Neural crest cell (in vitro differentiated cells): Measurements from ENCODE around the gene TIMM50. TPM values are rescaled to one million over a fixed set of nuclear protein-coding genes. Genes with fewer than 3 reads are reported as not detected.
A peak's percentile ranks its signal among the peaks of the same experiment; 100 is the strongest.

ENCODE experiments used
- DNase-seq: peaks from one replicate; pipeline ENCODE4 v3.0.0; 2021; ENCODE audit warnings: low read depth, mixed read lengths, low spot score
- H3K27ac Mint-ChIP-seq: one replicate; pipeline ENCODE4 v1.8.0; 2021; ENCODE audit warnings: mild to moderate bottlenecking, mixed read lengths; ENCODE audit not compliant: unreplicated experiment
- H3K27me3 Mint-ChIP-seq: 2 replicates; pipeline ENCODE4 v1.8.0; 2021; ENCODE audit warnings: low read depth, mild to moderate bottlenecking, mixed read lengths
- H3K36me3 Mint-ChIP-seq: 2 replicates; pipeline ENCODE4 v1.8.0; 2021; ENCODE audit warnings: low read depth, mild to moderate bottlenecking, mixed read lengths
- H3K4me1 Mint-ChIP-seq: 2 replicates; pipeline ENCODE4 v1.8.0; 2021; ENCODE audit warnings: mixed read lengths
- H3K4me3 Mint-ChIP-seq: one replicate; pipeline ENCODE4 v1.8.0; 2021; ENCODE audit warnings: mild to moderate bottlenecking, mixed read lengths
- H3K9me3 Mint-ChIP-seq: 2 replicates; pipeline ENCODE4 v1.8.0; 2021; ENCODE audit warnings: mixed read lengths
- total RNA-seq: library from RNA; stranded (reverse); gene quantifications from 2 replicates; pipeline ENCODE4 v1.2.1, GENCODE V29; 2021
- TF ChIP-seq, protein P1 (sequence below): fragments of 200-600 bp; sonication (generic); conservative IDR thresholded peaks from 2 replicates; pipeline ENCODE4 v1.5.0; 2021; ENCODE audit warnings: antibody characterized with exemption, mild to moderate bottlenecking

Gene TIMM50
- total RNA-seq, 1 donor from 2014 or later = 121 TPM

DNA sequence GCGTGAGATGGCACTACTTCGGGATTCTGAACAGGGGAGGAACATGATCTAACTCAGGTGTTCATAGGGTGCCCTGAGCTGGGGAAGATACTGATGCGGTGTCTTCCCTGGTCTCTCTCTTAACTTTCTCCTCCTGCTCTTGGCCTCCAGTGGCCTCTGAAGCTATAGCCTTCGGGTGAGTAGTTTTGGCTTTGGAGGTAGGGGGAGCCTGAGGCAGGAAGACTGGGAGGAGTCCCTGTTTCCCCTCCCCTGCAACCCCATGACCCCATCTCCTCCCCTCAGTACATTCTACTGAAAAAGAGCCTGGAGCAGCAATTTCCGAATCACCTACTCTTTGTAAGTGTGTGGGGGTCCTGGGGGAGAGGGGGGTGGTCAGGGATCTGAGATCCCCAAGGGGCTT, 37.8 kb downstream of the TIMM50 start:
- no peaks in the 10 kb centered on the region for H3K9me3 Mint-ChIP-seq
- no peak for DNase-seq
- TF ChIP-seq, protein P1, sequence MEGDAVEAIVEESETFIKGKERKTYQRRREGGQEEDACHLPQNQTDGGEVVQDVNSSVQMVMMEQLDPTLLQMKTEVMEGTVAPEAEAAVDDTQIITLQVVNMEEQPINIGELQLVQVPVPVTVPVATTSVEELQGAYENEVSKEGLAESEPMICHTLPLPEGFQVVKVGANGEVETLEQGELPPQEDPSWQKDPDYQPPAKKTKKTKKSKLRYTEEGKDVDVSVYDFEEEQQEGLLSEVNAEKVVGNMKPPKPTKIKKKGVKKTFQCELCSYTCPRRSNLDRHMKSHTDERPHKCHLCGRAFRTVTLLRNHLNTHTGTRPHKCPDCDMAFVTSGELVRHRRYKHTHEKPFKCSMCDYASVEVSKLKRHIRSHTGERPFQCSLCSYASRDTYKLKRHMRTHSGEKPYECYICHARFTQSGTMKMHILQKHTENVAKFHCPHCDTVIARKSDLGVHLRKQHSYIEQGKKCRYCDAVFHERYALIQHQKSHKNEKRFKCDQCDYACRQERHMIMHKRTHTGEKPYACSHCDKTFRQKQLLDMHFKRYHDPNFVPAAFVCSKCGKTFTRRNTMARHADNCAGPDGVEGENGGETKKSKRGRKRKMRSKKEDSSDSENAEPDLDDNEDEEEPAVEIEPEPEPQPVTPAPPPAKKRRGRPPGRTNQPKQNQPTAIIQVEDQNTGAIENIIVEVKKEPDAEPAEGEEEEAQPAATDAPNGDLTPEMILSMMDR = no peak
- H3K27me3 Mint-ChIP-seq = peaks cover 56% of the 10 kb centered on the region
- H3K27ac Mint-ChIP-seq = no peak overlapping the region
- H3K4me1 Mint-ChIP-seq = peaks cover 16% of the 10 kb centered on the region
- H3K4me3 Mint-ChIP-seq = no peak overlapping the region
- no peaks in the 10 kb centered on the region for H3K36me3 Mint-ChIP-seq

DNA sequence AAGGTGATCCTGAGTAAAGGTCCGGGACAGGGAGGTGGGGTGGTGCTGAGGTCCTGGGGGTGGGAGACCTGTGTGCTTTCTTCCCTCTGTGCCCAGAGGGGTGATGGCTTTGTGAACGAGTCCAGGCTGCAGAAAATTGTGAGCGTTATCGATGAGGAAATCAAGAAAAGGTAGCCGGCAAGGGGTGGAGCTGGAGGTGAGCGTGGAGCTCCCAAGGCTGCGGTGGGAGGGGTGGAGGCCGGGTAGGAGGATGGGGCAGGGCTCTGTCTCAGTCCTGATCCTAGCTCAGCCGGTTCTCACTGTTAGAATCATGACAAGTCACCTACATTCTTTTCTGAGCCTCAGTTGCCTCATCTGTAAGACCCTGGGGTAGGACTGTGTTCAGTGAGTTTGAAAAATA, 38.3 kb downstream of the TIMM50 start:
- H3K4me3 Mint-ChIP-seq = no peak overlapping the region
- H3K27ac Mint-ChIP-seq = no peak overlapping the region

DNA sequence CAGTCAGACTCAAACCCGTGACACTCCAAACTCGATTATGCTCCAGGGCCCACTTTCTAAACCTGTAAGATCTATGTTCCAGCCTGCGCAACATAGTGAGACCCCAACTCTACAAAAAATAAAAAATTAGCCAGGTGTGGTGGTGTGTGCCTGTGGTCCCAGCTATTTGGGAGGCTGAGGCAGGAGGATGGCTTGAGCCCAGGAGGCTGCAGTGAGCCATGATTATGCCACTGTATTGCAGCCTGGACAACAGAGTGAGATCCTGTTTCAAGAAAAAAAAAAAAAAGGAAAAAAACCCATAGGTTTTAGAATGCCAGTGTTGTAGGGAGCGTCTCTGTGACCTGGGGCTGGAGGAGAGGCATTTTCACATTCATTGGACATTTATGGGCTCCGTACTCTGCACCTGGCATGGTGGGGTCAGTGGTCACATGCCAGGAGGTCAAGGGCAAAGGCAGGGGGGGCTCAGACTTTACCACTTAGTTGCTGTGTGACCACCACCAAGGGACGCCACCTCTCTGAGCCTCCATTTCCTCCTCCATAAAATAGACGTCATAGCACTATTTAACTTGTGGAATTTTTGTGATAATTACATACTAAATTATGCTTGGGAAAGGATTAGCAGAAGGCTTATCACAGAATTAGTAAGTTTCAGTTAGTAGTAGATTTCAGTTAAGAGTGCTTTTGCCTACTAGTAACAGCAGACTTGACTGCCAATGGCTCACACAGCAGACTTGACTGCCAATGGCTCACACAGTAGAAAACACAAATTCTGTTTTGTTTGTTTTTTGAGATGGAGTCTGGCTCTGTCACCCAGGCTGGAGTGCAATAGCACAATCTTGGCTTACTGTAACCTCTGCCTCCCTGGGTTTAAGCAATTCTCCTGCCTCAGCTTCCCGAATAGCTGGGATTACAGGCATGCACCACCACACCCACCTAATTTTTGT, 40.2 kb downstream of the TIMM50 start:
- Mint-ChIP-seq H3K36me3 (no peaks in the 10 kb centered on the region), H3K27me3 (peaks cover 32% of the 10 kb centered on the region), H3K4me1 (peaks cover 12% of the 10 kb centered on the region), H3K4me3 (no peak overlapping the region), H3K9me3 (no peaks in the 10 kb centered on the region), H3K27ac (no peak overlapping the region)
- DNase-seq = no peak
- TF ChIP-seq, protein P1 = no peak

More for the DNA sequence above, 38.3 kb downstream of the TIMM50 start:
- Mint-ChIP-seq H3K4me1 (peaks cover 16% of the 10 kb centered on the region), H3K9me3 (no peaks in the 10 kb centered on the region), H3K27me3 (peaks cover 51% of the 10 kb centered on the region), H3K36me3 (no peaks in the 10 kb centered on the region)
- DNase-seq = no peak
- TF ChIP-seq, protein P1 = no peak

DNA sequence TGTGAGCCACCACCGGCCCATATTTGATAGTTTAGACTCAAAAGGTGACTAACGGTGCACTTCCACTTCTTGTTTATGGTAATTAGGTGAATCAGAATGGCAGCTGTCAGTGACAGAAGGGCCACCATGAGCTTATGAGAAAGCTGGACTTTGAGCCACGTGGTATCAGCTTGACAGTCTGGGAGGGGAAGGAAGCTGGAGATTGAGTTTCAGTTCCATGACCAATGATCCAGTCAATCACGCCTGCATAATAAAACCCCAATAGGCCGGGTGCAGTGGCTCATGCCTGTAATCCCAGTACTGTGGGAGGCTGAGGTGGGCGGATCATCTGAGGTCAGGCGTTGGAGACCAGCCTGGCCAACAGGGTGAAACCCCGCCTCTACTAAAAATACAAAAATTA, 43.9 kb downstream of the TIMM50 start:
- no peak for DNase-seq
- Mint-ChIP-seq H3K4me3 (no peak overlapping the region), H3K9me3 (no peaks in the 10 kb centered on the region), H3K27me3 (no peaks in the 10 kb centered on the region), H3K27ac (no peak overlapping the region), H3K4me1 (peaks cover 5% of the 10 kb centered on the region), H3K36me3 (no peaks in the 10 kb centered on the region)
- TF ChIP-seq, protein P1 = no peak

DNA sequence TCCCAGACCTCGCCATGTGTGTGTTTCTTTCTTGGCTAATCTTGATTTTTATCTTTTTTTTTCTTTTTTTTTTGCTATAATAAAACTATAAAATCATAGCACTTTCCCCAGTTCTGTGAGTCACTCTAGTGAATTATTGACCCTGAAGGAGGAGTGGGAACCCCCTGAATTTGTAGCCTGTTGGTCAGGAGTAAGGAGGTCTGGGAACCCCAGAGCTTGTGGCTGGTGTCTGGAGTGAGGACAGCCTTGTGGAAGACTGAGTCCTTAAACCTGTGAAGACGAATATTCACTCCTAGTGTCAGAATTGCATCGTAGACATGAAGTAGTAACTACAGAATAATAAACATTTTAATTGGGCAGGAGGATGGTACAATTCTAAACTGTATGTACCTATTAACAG, 44.6 kb downstream of the TIMM50 start:
- no peaks in the 10 kb centered on the region for H3K27me3 Mint-ChIP-seq
- H3K9me3 Mint-ChIP-seq = no peaks in the 10 kb centered on the region
- H3K36me3 Mint-ChIP-seq = no peaks in the 10 kb centered on the region
- peak overlapping the region; percentile 5 for H3K4me3 Mint-ChIP-seq
- no peak overlapping the region for H3K27ac Mint-ChIP-seq
- TF ChIP-seq, protein P1 = no peak
- no peak for DNase-seq
- peaks cover 5% of the 10 kb centered on the region for H3K4me1 Mint-ChIP-seq
